ENCODE measurements around the gene PLAC8L1.

Gene PLAC8L1

DNA sequence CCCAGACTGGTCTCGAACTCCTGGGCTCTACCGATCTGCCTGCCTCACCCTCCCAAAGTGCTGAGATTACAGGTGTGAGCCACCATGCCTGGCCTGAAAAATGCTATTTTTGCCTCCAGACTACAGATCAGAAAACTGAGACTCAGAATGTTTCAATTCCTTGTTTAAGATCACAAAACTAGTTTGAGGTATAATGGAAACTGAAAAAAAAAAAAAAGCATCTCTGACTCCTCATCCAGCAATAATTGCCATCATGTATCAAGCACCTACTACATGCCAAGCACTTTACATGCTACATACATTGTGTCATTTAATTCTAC is 35.6 kb downstream of the PLAC8L1 start:
- Histone ChIP-seq H3K4me1 (ENCODE audit: control insufficient read depth in 2 of 2, insufficient read depth in 1 of 2, low read depth in 1 of 2, low read length in 2 of 2) (peaks cover 0 to 3% of the 10 kb centered on the region in 2 donors), H4K91ac (ENCODE audit: low read depth, low read length, poor library complexity) (no peak overlapping the region), H2BK15ac (ENCODE audit: low read length) (no peak overlapping the region), H2BK12ac (ENCODE audit: low read length) (no peak overlapping the region), H3K4ac (ENCODE audit: low read length) (no peak overlapping the region), H2AFZ (ENCODE audit: low read length) (no peak overlapping the region), H3K27ac (replicated peaks; ENCODE audit: low read length) (no peak overlapping the region), H2AK5ac (ENCODE audit: low read depth, low read length) (no peak overlapping the region), H3K23ac (ENCODE audit: low read depth, low read length, poor library complexity) (no peak overlapping the region), H3K36me3 (replicated peaks in 1 of 2; ENCODE audit: control insufficient read depth in 2 of 2, insufficient read depth in 2 of 2, low read length in 2 of 2) (no peaks in the 10 kb centered on the region), H3K9ac (ENCODE audit: low read depth, low read length, poor library complexity) (no peak overlapping the region), H2BK5ac (ENCODE audit: low read length) (no peak overlapping the region), H2BK120ac (ENCODE audit: low read depth, low read length) (no peak overlapping the region), H4K8ac (ENCODE audit: low read depth, low read length) (no peak overlapping the region), H3K4me2 (ENCODE audit: insufficient read depth, low read length, poor library complexity, severe bottlenecking) (no peak overlapping the region), H3K9me3 (replicated peaks in 1 of 2; ENCODE audit: control insufficient read depth in 2 of 2, insufficient read depth in 1 of 2, low read depth in 1 of 2, low read length in 2 of 2) (no peaks in the 10 kb centered on the region), H3K18ac (ENCODE audit: low read length) (no peak overlapping the region), H3K4me3 (ENCODE audit: low read length in 2 of 2) (no peak overlapping the region), H3K14ac (ENCODE audit: low read length) (no peak overlapping the region), H3K27me3 (ENCODE audit: control insufficient read depth in 3 of 3, insufficient read depth in 3 of 3, low read depth in 1 of 3, low read length in 3 of 3) (no peaks in the 10 kb centered on the region), H3K79me1 (ENCODE audit: low read depth, low read length) (no peaks in the 10 kb centered on the region)
- WGBS, 2 donors (ENCODE audit: extremely low coverage in 2 of 2, insufficient read length in 2 of 2, insufficient replicate concordance in 1 of 2) = no CpG with 5 or more reads among the region's 2 CpGs
- DNase-seq (ENCODE audit: low spot score) = no peak

DNA sequence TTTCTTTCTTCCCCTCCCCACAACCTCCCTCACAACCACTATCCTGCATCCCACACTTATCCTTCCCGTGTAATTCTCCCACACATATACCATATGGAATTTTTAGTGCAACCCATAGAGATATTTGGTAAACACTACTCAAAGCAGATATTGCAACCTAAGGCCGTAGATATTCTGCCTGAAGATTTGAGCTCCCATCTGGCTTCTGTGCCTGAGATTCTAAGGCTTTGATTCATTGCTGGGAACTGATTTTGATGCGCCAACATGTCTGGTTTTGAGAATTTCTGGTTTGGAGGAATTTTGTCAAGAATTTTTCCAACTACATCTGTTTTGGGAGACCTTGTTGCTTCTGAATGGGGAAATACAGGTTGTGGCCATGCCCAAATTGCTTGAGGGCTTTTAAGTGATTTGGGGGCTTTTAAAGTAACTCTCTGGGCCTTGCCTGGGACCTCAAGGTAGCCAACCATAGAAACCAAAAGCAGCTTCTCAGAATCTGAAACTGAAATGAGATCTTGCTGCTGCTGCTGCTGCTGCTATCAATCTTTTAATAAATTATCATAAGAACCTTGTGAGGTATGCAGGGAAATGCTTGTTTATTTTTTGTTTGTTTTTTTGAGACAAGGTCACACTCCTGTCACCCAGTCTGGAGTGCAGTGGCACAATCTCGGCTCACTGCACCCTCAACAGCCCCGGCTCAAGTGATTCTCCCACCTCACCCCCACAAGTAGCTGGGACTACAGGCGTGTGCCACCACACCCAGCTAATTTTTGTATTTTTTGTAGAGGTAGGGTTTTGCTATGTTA is 36.2 kb downstream of the PLAC8L1 start:
- no peak overlapping the region for H2BK12ac ChIP-seq (ENCODE audit: low read length)
- no peak overlapping the region for H3K14ac ChIP-seq (ENCODE audit: low read length)
- no CpG with 5 or more reads among the region's 6 CpGs for WGBS, 2 donors (ENCODE audit: extremely low coverage in 2 of 2, insufficient read length in 2 of 2, insufficient replicate concordance in 1 of 2)
- no peak overlapping the region for H3K9ac ChIP-seq (ENCODE audit: low read depth, low read length, poor library complexity)
- H2BK120ac ChIP-seq (ENCODE audit: low read depth, low read length) = no peak overlapping the region
- no peak overlapping the region for H3K4ac ChIP-seq (ENCODE audit: low read length)
- no peak overlapping the region for H2BK15ac ChIP-seq (ENCODE audit: low read length)
- H3K9me3 ChIP-seq (replicated peaks in 1 of 2; ENCODE audit: control insufficient read depth in 2 of 2, insufficient read depth in 1 of 2, low read depth in 1 of 2, low read length in 2 of 2) = no peaks in the 10 kb centered on the region
- H3K4me3 ChIP-seq (ENCODE audit: low read length in 2 of 2) = no peak overlapping the region
- peaks cover 0 to 3% of the 10 kb centered on the region in 2 donors for H3K4me1 ChIP-seq (ENCODE audit: control insufficient read depth in 2 of 2, insufficient read depth in 1 of 2, low read depth in 1 of 2, low read length in 2 of 2)
- no peak for DNase-seq (ENCODE audit: low spot score)
- H3K27ac ChIP-seq (replicated peaks; ENCODE audit: low read length) = no peak overlapping the region
- no peak overlapping the region for H3K18ac ChIP-seq (ENCODE audit: low read length)
- no peaks in the 10 kb centered on the region for H3K27me3 ChIP-seq (ENCODE audit: control insufficient read depth in 3 of 3, insufficient read depth in 3 of 3, low read depth in 1 of 3, low read length in 3 of 3)
- no peak overlapping the region for H3K23ac ChIP-seq (ENCODE audit: low read depth, low read length, poor library complexity)
- H2BK5ac ChIP-seq (ENCODE audit: low read length) = no peak overlapping the region
- no peak overlapping the region for H2AK5ac ChIP-seq (ENCODE audit: low read depth, low read length)
- H3K79me1 ChIP-seq (ENCODE audit: low read depth, low read length) = no peaks in the 10 kb centered on the region
- no peak overlapping the region for H2AFZ ChIP-seq (ENCODE audit: low read length)
- H4K91ac ChIP-seq (ENCODE audit: low read depth, low read length, poor library complexity) = no peak overlapping the region
- H3K36me3 ChIP-seq (replicated peaks in 1 of 2; ENCODE audit: control insufficient read depth in 2 of 2, insufficient read depth in 2 of 2, low read length in 2 of 2) = no peaks in the 10 kb centered on the region
- no peak overlapping the region for H3K4me2 ChIP-seq (ENCODE audit: insufficient read depth, low read length, poor library complexity, severe bottlenecking)
- H4K8ac ChIP-seq (ENCODE audit: low read depth, low read length) = no peak overlapping the region

- Histone ChIP-seq H4K91ac (ENCODE audit: low read depth, low read length, poor library complexity) (no peak overlapping the region), H3K18ac (ENCODE audit: low read length) (peak overlapping the region; percentile 1), H2BK15ac (ENCODE audit: low read length) (no peak overlapping the region), H3K23ac (ENCODE audit: low read depth, low read length, poor library complexity) (no peak overlapping the region), H3K4ac (ENCODE audit: low read length) (no peak overlapping the region), H3K14ac (ENCODE audit: low read length) (no peak overlapping the region), H3K9me3 (replicated peaks in 1 of 2; ENCODE audit: control insufficient read depth in 2 of 2, insufficient read depth in 1 of 2, low read depth in 1 of 2, low read length in 2 of 2) (no peaks in the 10 kb centered on the region), H2BK120ac (ENCODE audit: low read depth, low read length) (no peak overlapping the region), H3K36me3 (replicated peaks in 1 of 2; ENCODE audit: control insufficient read depth in 2 of 2, insufficient read depth in 2 of 2, low read length in 2 of 2) (no peaks in the 10 kb centered on the region), H3K9ac (ENCODE audit: low read depth, low read length, poor library complexity) (no peak overlapping the region), H3K27me3 (ENCODE audit: control insufficient read depth in 3 of 3, insufficient read depth in 3 of 3, low read depth in 1 of 3, low read length in 3 of 3) (no peaks in the 10 kb centered on the region), H2AK5ac (ENCODE audit: low read depth, low read length) (no peak overlapping the region), H3K79me1 (ENCODE audit: low read depth, low read length) (no peaks in the 10 kb centered on the region), H2BK5ac (ENCODE audit: low read length) (no peak overlapping the region), H3K4me2 (ENCODE audit: insufficient read depth, low read length, poor library complexity, severe bottlenecking) (no peak overlapping the region), H3K27ac (replicated peaks; ENCODE audit: low read length) (no peak overlapping the region), H4K8ac (ENCODE audit: low read depth, low read length) (no peak overlapping the region), H3K4me3 (ENCODE audit: low read length in 2 of 2) (no peak overlapping the region), H2BK12ac (ENCODE audit: low read length) (no peak overlapping the region), H3K4me1 (ENCODE audit: control insufficient read depth in 2 of 2, insufficient read depth in 1 of 2, low read depth in 1 of 2, low read length in 2 of 2) (peaks cover 0 to 2% of the 10 kb centered on the region in 2 donors), H2AFZ (ENCODE audit: low read length) (no peak overlapping the region)
- WGBS, 2 donors (ENCODE audit: extremely low coverage in 2 of 2, insufficient read length in 2 of 2, insufficient replicate concordance in 1 of 2) = no CpG with 5 or more reads among the region's 9 CpGs
- DNase-seq (ENCODE audit: low spot score) = no peak
Observed at GRCh38 chr5:146068206-146068605, 37.2 kb downstream of the PLAC8L1 start.

- no peaks in the 10 kb centered on the region for H3K4me1 ChIP-seq (ENCODE audit: control insufficient read depth in 2 of 2, insufficient read depth in 1 of 2, low read depth in 1 of 2, low read length in 2 of 2)
- H4K8ac ChIP-seq (ENCODE audit: low read depth, low read length) = no peak overlapping the region
- H3K27ac ChIP-seq (replicated peaks; ENCODE audit: low read length) = no peak overlapping the region
- no peak overlapping the region for H3K14ac ChIP-seq (ENCODE audit: low read length)
- no peaks in the 10 kb centered on the region for H3K9me3 ChIP-seq (replicated peaks in 1 of 2; ENCODE audit: control insufficient read depth in 2 of 2, insufficient read depth in 1 of 2, low read depth in 1 of 2, low read length in 2 of 2)
- no peak overlapping the region for H4K91ac ChIP-seq (ENCODE audit: low read depth, low read length, poor library complexity)
- H3K27me3 ChIP-seq (ENCODE audit: control insufficient read depth in 3 of 3, insufficient read depth in 3 of 3, low read depth in 1 of 3, low read length in 3 of 3) = no peaks in the 10 kb centered on the region
- H3K23ac ChIP-seq (ENCODE audit: low read depth, low read length, poor library complexity) = no peak overlapping the region
- no peak overlapping the region for H2BK120ac ChIP-seq (ENCODE audit: low read depth, low read length)
- H3K4me3 ChIP-seq (ENCODE audit: low read length in 2 of 2) = no peak overlapping the region
- no peak overlapping the region for H2AK5ac ChIP-seq (ENCODE audit: low read depth, low read length)
- no peak overlapping the region for H3K4ac ChIP-seq (ENCODE audit: low read length)
- DNase-seq (ENCODE audit: low spot score) = no peak
- no peak overlapping the region for H2BK12ac ChIP-seq (ENCODE audit: low read length)
- no peaks in the 10 kb centered on the region for H3K79me1 ChIP-seq (ENCODE audit: low read depth, low read length)
- no peak overlapping the region for H2BK5ac ChIP-seq (ENCODE audit: low read length)
- H2BK15ac ChIP-seq (ENCODE audit: low read length) = no peak overlapping the region
- no peak overlapping the region for H3K9ac ChIP-seq (ENCODE audit: low read depth, low read length, poor library complexity)
- H3K36me3 ChIP-seq (replicated peaks in 1 of 2; ENCODE audit: control insufficient read depth in 2 of 2, insufficient read depth in 2 of 2, low read length in 2 of 2) = no peaks in the 10 kb centered on the region
- no peak overlapping the region for H3K18ac ChIP-seq (ENCODE audit: low read length)
- H3K4me2 ChIP-seq (ENCODE audit: insufficient read depth, low read length, poor library complexity, severe bottlenecking) = no peak overlapping the region
- H2AFZ ChIP-seq (ENCODE audit: low read length) = no peak overlapping the region
- WGBS, 2 donors (ENCODE audit: extremely low coverage in 2 of 2, insufficient read length in 2 of 2, insufficient replicate concordance in 1 of 2) = no CpG with 5 or more reads among the region's 8 CpGs
Observed at GRCh38 chr5:146066968-146067367, 38.4 kb downstream of the PLAC8L1 start.

All from neuronal stem cell (in vitro differentiated cells).